Measurements from ENCODE around the gene MAN2A2. TPM values are rescaled to one million over a fixed set of nuclear protein-coding genes. Genes with fewer than 3 reads are reported as not detected.

Gene MAN2A2
- total RNA-seq, 2 experiments from 2014 or later = 98.1 to 99.2 TPM

DNA sequence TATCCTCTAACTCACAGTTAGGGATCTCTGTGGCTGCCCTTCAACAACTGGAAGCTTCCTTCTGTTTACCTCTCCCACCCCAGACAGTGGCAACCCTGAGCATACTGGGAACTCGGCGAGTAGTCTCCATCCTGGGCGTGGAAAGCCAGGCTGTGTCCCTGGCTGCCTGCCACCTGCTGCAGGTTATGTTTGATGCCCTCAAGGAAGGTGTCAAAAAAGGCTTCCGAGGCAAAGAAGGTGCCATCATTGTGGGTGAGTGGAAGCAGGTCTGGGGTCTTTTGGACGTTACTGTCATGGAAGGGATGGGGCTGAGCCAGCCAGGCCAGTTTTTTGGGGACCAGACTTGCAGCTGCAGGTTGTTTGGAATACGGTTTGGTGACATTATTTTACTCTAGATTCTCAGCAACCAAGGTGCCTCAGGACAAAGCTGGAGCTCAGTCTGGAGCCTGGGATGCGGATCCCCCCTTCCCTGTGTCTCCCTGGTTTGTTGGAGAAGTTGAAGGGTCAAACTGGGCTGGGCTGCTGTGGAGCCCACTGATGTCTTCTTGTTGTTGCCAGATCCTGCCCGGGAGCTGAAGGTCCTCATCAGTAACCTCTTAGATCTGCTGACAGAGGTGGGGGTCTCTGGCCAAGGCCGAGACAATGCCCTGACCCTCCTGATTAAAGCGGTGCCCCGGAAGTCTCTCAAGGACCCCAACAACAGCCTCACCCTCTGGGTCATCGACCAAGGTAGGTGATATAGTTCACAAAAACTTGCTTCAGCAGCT, 39.4 kb downstream of the MAN2A2 start:
- H3K36me3 Mint-ChIP-seq = peaks cover 41% of the 10 kb centered on the region
- no peaks in the 10 kb centered on the region for H3K9me3 Mint-ChIP-seq
- DNase-seq = no peak
- H3K27ac Mint-ChIP-seq = no peak overlapping the region
- ChIA-PET POLR2A (interaction anchor here (0.8 kb wide), 1 partner anchor 11 kb away, joined by 3 read pairs; no protein-coding TSS in a partner anchor), CTCF (interaction anchor here (1.2 to 5.3 kb wide), 2 partner anchors 10 to 14 kb away, joined by 6 to 48 read pairs; partner anchors contain the start of genes HDDC3 and UNC45A)
- no peak overlapping the region for H3K4me3 Mint-ChIP-seq
- no peaks in the 10 kb centered on the region for H3K4me1 Mint-ChIP-seq (ENCODE audit: low read depth)
- H3K27me3 Mint-ChIP-seq = no peaks in the 10 kb centered on the region
- intact Hi-C loops (cut with micrococcal nuclease) = no loop called here

GRCh38 chr15:90945091-90945490, 42.0 kb downstream of the MAN2A2 start:
- POLR2A ChIA-PET = no interaction called here
- intact Hi-C loops (cut with micrococcal nuclease) = no loop called here
- H3K4me3 Mint-ChIP-seq = no peak overlapping the region
- peaks cover 46% of the 10 kb centered on the region for H3K36me3 Mint-ChIP-seq
- H3K4me1 Mint-ChIP-seq (ENCODE audit: low read depth) = no peaks in the 10 kb centered on the region
- no peak overlapping the region for H3K27ac Mint-ChIP-seq
- no peaks in the 10 kb centered on the region for H3K27me3 Mint-ChIP-seq
- no peak for DNase-seq
- H3K9me3 Mint-ChIP-seq = no peaks in the 10 kb centered on the region
- CTCF ChIA-PET = interaction anchor here (0.9 to 5.3 kb wide), 2 partner anchors 12 kb away, joined by 6 to 48 read pairs; partner anchors contain the start of genes HDDC3 and UNC45A

- Mint-ChIP-seq H3K27me3 (no peaks in the 10 kb centered on the region), H3K36me3 (peaks cover 36% of the 10 kb centered on the region), H3K4me3 (no peak overlapping the region), H3K4me1 (ENCODE audit: low read depth) (no peaks in the 10 kb centered on the region), H3K9me3 (no peaks in the 10 kb centered on the region), H3K27ac (no peak overlapping the region)
- CTCF ChIA-PET = interaction anchor here (3.3 kb wide), 1 partner anchor 13 kb away, joined by 24 read pairs; the partner anchor contains the start of genes HDDC3 and UNC45A
- POLR2A ChIA-PET = no interaction called here
- no peak for DNase-seq
- intact Hi-C loops (cut with micrococcal nuclease) = no loop called here
These were observed 43.4 kb downstream of the MAN2A2 start for GRCh38 chr15:90946538-90946937.

- H3K4me1 Mint-ChIP-seq (ENCODE audit: low read depth) = no peaks in the 10 kb centered on the region
- H3K36me3 Mint-ChIP-seq = peaks cover 38% of the 10 kb centered on the region
- no peaks in the 10 kb centered on the region for H3K27me3 Mint-ChIP-seq
- no peak overlapping the region for H3K27ac Mint-ChIP-seq
- DNase-seq = no peak
- ChIA-PET CTCF (interaction anchor here (1.9 to 3.3 kb wide), 2 partner anchors 9 to 13 kb away, joined by 6 to 24 read pairs; partner anchors contain the start of genes HDDC3 and UNC45A), POLR2A (no interaction called here)
- intact Hi-C loops (cut with micrococcal nuclease) = no loop called here
- no peak overlapping the region for H3K4me3 Mint-ChIP-seq
- H3K9me3 Mint-ChIP-seq = no peaks in the 10 kb centered on the region
These were observed 44.0 kb downstream of the MAN2A2 start for GRCh38 chr15:90946941-90947576.

GRCh38 chr15:90947577-90948357, 44.7 kb downstream of the MAN2A2 start:
- Mint-ChIP-seq H3K27me3 (no peaks in the 10 kb centered on the region), H3K27ac (no peak overlapping the region), H3K4me3 (no peak overlapping the region), H3K36me3 (peaks cover 37% of the 10 kb centered on the region), H3K4me1 (ENCODE audit: low read depth) (no peaks in the 10 kb centered on the region), H3K9me3 (no peaks in the 10 kb centered on the region)
- ChIA-PET CTCF (interaction anchor here (1.9 to 3.3 kb wide), 2 partner anchors 9 to 14 kb away, joined by 6 to 24 read pairs; partner anchors contain the start of genes HDDC3 and UNC45A), POLR2A (interaction anchor here (0.6 to 1.1 kb wide), 2 partner anchors 10 to 48 kb away, joined by 3 to 5 read pairs; no protein-coding TSS in a partner anchor)
- intact Hi-C loops (cut with micrococcal nuclease) = no loop called here
- no peak for DNase-seq

DNA sequence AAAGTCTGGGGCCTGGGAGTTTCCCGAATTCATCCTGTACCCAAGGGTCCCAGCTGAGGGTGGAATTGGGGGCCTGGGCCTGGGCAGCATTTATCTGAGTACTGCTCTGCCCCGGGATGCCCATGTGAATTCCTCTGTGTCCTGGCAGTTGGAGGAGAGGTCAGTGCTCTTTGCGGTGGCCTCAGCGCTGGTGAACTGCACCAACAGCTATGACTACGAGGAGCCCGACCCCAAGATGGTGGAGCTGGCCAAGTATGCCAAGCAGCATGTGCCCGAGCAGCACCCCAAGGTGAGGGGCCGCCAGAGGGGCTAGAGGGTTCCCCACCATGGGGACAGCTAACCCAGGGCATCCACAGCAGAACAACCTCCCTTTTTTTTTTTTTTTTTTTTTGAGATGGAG, 45.4 kb downstream of the MAN2A2 start:
- ChIA-PET POLR2A (interaction anchor here (0.6 to 1.1 kb wide), 2 partner anchors 11 to 49 kb away, joined by 3 to 5 read pairs; no protein-coding TSS in a partner anchor), CTCF (interaction anchor here (0.6 to 3.3 kb wide), 3 partner anchors 8 to 91 kb away, joined by 3 to 24 read pairs (median 6); partner anchors contain the start of genes HDDC3 and UNC45A)
- Mint-ChIP-seq H3K36me3 (peaks cover 39% of the 10 kb centered on the region), H3K27me3 (no peaks in the 10 kb centered on the region), H3K4me3 (no peak overlapping the region), H3K27ac (no peak overlapping the region), H3K9me3 (no peaks in the 10 kb centered on the region), H3K4me1 (ENCODE audit: low read depth) (no peaks in the 10 kb centered on the region)
- intact Hi-C loops (cut with micrococcal nuclease) = no loop called here
- no peak for DNase-seq

- ChIA-PET CTCF (no interaction called here), POLR2A (no interaction called here)
- peaks cover 39% of the 10 kb centered on the region for H3K36me3 Mint-ChIP-seq
- no peak for DNase-seq
- H3K27ac Mint-ChIP-seq = no peak overlapping the region
- H3K4me1 Mint-ChIP-seq (ENCODE audit: low read depth) = peaks cover 4% of the 10 kb centered on the region
- H3K4me3 Mint-ChIP-seq = no peak overlapping the region
- intact Hi-C loops (cut with micrococcal nuclease) = no loop called here
- H3K27me3 Mint-ChIP-seq = no peaks in the 10 kb centered on the region
- no peaks in the 10 kb centered on the region for H3K9me3 Mint-ChIP-seq
These were observed 47.0 kb downstream of the MAN2A2 start for GRCh38 chr15:90949979-90950675.

DNA sequence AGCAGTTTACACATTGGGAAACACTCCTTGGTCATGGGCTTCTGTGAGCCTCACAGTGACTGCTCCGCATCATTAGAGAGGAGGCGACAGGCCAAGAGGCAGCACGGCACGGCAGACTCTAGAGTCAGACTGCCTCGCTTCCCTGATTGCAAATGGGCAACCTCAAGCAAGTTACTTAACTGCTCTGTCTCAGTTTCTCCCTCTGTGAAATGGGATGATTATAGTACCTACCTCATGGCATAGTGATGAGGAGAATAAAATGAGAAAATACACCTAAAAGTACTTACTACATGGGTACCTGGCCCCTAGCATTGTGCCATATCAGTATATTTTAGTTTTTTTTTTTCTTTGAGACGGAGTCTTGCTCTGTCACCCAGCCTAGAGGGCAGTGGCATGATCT, 47.6 kb downstream of the MAN2A2 start:
- intact Hi-C loops (cut with micrococcal nuclease) = no loop called here
- Mint-ChIP-seq H3K36me3 (peaks cover 38% of the 10 kb centered on the region), H3K27ac (no peak overlapping the region), H3K27me3 (no peaks in the 10 kb centered on the region), H3K4me3 (no peak overlapping the region), H3K9me3 (no peaks in the 10 kb centered on the region), H3K4me1 (ENCODE audit: low read depth) (peaks cover 4% of the 10 kb centered on the region)
- no peak for DNase-seq
- POLR2A ChIA-PET = no interaction called here
- CTCF ChIA-PET = no interaction called here

DNA sequence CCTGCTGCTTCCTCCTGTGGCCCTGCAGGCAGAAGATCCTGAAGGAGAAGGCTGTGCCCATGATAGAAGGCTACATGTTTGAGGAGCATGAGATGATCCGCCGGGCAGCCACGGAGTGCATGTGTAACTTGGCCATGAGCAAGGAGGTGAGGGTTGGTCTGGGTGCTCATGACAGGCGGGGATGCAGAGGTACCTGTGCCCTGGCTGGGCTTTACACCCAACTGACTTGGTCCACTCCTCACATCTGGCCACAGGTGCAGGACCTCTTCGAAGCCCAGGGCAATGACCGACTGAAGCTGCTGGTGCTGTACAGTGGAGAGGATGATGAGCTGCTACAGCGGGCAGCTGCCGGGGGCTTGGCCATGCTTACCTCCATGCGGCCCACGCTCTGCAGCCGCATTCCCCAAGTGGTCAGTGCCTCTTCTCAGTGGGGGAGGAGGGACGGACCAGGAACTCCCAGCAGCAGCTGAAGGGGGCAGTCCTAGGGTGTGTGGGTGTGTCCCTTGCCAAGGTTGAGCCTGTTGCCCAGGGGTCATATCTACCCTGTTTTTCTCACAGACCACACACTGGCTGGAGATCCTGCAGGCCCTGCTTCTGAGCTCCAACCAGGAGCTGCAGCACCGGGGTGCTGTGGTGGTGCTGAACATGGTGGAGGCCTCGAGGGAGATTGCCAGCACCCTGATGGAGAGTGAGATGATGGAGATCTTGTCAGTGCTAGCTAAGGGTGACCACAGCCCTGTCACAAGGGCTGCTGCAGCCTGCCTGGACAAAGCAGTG, 50.0 kb downstream of the MAN2A2 start:
- POLR2A ChIA-PET = interaction anchor here (3.7 kb wide), 1 partner anchor 18 kb away, joined by 28 read pairs; the partner anchor contains the start of gene UNC45A
- intact Hi-C loops (cut with micrococcal nuclease) = no loop called here
- H3K27ac Mint-ChIP-seq = no peak overlapping the region

GRCh38 chr15:90953947-90954711, 51.0 kb downstream of the MAN2A2 start:
- Mint-ChIP-seq H3K4me1 (ENCODE audit: low read depth) (peaks cover 14% of the 10 kb centered on the region), H3K27me3 (no peaks in the 10 kb centered on the region), H3K36me3 (peaks cover 27% of the 10 kb centered on the region), H3K27ac (peak overlapping the region; percentile 94), H3K4me3 (peak overlapping the region; percentile 87), H3K9me3 (no peaks in the 10 kb centered on the region)
- intact Hi-C loops (cut with micrococcal nuclease) = loop anchor here (2.0 kb wide), 2 partner anchors 41 to 51 kb away; partner anchors contain the start of genes MAN2A2 and PRC1
- CTCF ChIA-PET = interaction anchor here (0.7 to 7.7 kb wide), 5 partner anchors 9 to 96 kb away, joined by 3 to 106 read pairs (median 6); partner anchors contain the start of genes HDDC3 and UNC45A
- DNase-seq = no peak
- POLR2A ChIA-PET = interaction anchor here (1.0 to 3.7 kb wide), 6 partner anchors 19 to 68 kb away, joined by 3 to 28 read pairs (median 8); partner anchors contain the start of genes MAN2A2, PRC1, UNC45A and VPS33B

More for the DNA sequence above, 50.0 kb downstream of the MAN2A2 start:
- Mint-ChIP-seq H3K9me3 (no peaks in the 10 kb centered on the region), H3K4me1 (ENCODE audit: low read depth) (peaks cover 14% of the 10 kb centered on the region), H3K36me3 (peaks cover 36% of the 10 kb centered on the region), H3K4me3 (no peak overlapping the region), H3K27me3 (no peaks in the 10 kb centered on the region)
- DNase-seq = no peak
- CTCF ChIA-PET = interaction anchor here (7.7 kb wide), 1 partner anchor 21 kb away, joined by 106 read pairs; the partner anchor contains the start of genes HDDC3 and UNC45A
